ENCODE measurements around the gene RAB42.
"Not testable (repeated sequence)": the region's sequence is repeated elsewhere in the genome, so short reads cannot be mapped to it uniquely, and the experiment has no call there.

The RAB42 gene

GRCh38 chr1:28591708-28592320 lies at the start of gene RAB42:
TSS of gene RAB42 (plus strand) at chr1:28592265. CDS start at chr1:28592512, 247 bp downstream.
- DNase-seq (ENCODE audit: low read depth in 2 of 3, low spot score in 2 of 3), result no peak

- DNase-seq (ENCODE audit: low read depth in 2 of 3, low spot score in 2 of 3), result no peak
Observed at GRCh38 chr1:28545246-28545628, 46.8 kb upstream of the RAB42 start.

- DNase-seq (ENCODE audit: low read depth in 2 of 3, low spot score in 2 of 3), result no peak
Observed at GRCh38 chr1:28548318-28548717, 43.7 kb upstream of the RAB42 start.

- DNase-seq (ENCODE audit: low read depth in 2 of 3, low spot score in 2 of 3), result no peak
Observed at GRCh38 chr1:28551381-28551780, 40.7 kb upstream of the RAB42 start.

GRCh38 chr1:28552758-28553663 lies 39.1 kb upstream of the RAB42 start, which contains the start of gene TRNAU1AP:
TSS of gene TRNAU1AP (plus strand) at chr1:28553085. CDS start at chr1:28553111, 26 bp downstream.
- DNase-seq (ENCODE audit: low read depth in 2 of 3, low spot score in 2 of 3), result peak; percentile 83 to 96 (median 94)

GRCh38 chr1:28560886-28561285 lies 31.2 kb upstream of the RAB42 start:
- no peak for DNase-seq (ENCODE audit: low read depth in 2 of 3, low spot score in 2 of 3)

- no peak for DNase-seq (ENCODE audit: low read depth in 2 of 3, low spot score in 2 of 3)
Observed at GRCh38 chr1:28564310-28564709, 27.8 kb upstream of the RAB42 start.

- DNase-seq (ENCODE audit: low read depth in 2 of 3, low spot score in 2 of 3), result no peak
Observed at GRCh38 chr1:28565040-28565439, 27.0 kb upstream of the RAB42 start.

- no peak for DNase-seq (ENCODE audit: low read depth in 2 of 3, low spot score in 2 of 3)
Observed at GRCh38 chr1:28565726-28566125, 26.3 kb upstream of the RAB42 start.

- DNase-seq (ENCODE audit: low read depth in 2 of 3, low spot score in 2 of 3), result no peak
Observed at GRCh38 chr1:28566931-28567330, 25.1 kb upstream of the RAB42 start.

GRCh38 chr1:28571911-28572310 lies 20.2 kb upstream of the RAB42 start:
- DNase-seq (ENCODE audit: low read depth in 2 of 3, low spot score in 2 of 3), result no peak

- not testable (repeated sequence) for DNase-seq (ENCODE audit: low read depth in 2 of 3, low spot score in 2 of 3)
Observed at GRCh38 chr1:28572891-28573290, 19.2 kb upstream of the RAB42 start.

GRCh38 chr1:28573564-28573963 lies 18.5 kb upstream of the RAB42 start:
- DNase-seq (ENCODE audit: low read depth in 2 of 3, low spot score in 2 of 3), result no peak

GRCh38 chr1:28577052-28577678 lies 14.9 kb upstream of the RAB42 start:
- DNase-seq (ENCODE audit: low read depth in 2 of 3, low spot score in 2 of 3), result no peak

GRCh38 chr1:28577738-28578536 lies 14.1 kb upstream of the RAB42 start:
- no peak for DNase-seq (ENCODE audit: low read depth in 2 of 3, low spot score in 2 of 3)

- DNase-seq (ENCODE audit: low read depth in 2 of 3, low spot score in 2 of 3), result no peak
Observed at GRCh38 chr1:28578696-28579218, 13.3 kb upstream of the RAB42 start.

GRCh38 chr1:28579401-28579800 lies 12.7 kb upstream of the RAB42 start:
- no peak for DNase-seq (ENCODE audit: low read depth in 2 of 3, low spot score in 2 of 3)

- DNase-seq (ENCODE audit: low read depth in 2 of 3, low spot score in 2 of 3), result no peak
Observed at GRCh38 chr1:28580722-28581530, 11.1 kb upstream of the RAB42 start.

- peak; percentile 88 to 97 (median 92) for DNase-seq (ENCODE audit: low read depth in 2 of 3, low spot score in 2 of 3)
Observed at GRCh38 chr1:28581531-28582247, 10.4 kb upstream of the RAB42 start.

All from activated CD8-positive, alpha-beta memory T cell treated with anti-CD3 and anti-CD28 coated beads for 48 hours (primary cell).